GM21367 (cell line): ENCODE data around the gene C21orf58.
A peak's percentile ranks its signal among the peaks of the same experiment; 100 is the strongest.

ENCODE experiments used
- ATAC-seq: cut with Tn5 transposase; IDR thresholded peaks from one replicate; pipeline ENCODE4 v1.9.1; 2021; ENCODE audit not compliant: unreplicated experiment

The C21orf58 gene

DNA sequence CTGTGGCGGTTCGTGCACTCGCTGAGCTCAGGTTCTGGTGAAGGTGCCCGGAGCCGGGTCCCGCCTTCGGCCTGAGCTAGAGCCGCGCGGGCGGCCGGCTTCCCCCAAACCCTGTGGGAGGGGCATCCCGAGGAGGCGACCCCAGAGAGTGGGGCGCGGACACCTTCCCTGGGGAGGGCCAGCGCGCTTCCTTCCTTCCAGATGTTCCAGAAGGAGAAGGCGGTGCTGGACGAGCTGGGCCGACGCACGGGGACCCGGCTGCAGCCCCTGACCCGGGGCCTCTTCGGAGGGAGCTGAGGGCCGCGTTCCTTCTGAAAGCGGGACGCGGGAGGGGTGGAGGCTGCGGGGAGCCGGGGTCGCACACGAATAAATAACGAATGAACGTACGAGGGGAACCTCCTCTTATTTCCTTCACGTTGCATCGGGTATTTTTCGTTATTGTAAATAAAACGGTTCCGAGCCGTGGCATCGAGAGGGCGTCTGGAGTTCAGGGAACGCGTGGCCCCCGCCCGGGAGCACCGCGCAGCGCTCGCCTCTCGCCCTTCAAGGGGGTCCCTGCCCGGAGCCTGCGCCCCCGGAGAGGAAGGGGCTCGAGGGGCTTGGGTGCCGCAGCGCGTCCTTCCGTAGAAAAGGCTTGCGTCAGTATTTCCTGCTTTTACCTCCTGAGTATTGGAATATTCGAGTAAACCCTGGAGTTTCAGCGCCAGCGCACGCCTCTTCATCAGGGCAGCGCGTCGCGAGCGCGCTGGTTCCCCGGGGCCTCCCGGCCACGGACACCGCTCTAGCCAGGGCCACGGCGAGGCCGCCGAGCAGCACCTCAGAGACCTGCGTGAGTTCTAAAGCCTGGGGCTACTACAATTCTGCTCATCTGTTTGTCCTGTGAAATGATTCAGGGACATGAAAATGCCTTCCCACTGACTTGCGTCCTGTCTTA, 26.1 kb downstream of the C21orf58 start:
- no peak for ATAC-seq

DNA sequence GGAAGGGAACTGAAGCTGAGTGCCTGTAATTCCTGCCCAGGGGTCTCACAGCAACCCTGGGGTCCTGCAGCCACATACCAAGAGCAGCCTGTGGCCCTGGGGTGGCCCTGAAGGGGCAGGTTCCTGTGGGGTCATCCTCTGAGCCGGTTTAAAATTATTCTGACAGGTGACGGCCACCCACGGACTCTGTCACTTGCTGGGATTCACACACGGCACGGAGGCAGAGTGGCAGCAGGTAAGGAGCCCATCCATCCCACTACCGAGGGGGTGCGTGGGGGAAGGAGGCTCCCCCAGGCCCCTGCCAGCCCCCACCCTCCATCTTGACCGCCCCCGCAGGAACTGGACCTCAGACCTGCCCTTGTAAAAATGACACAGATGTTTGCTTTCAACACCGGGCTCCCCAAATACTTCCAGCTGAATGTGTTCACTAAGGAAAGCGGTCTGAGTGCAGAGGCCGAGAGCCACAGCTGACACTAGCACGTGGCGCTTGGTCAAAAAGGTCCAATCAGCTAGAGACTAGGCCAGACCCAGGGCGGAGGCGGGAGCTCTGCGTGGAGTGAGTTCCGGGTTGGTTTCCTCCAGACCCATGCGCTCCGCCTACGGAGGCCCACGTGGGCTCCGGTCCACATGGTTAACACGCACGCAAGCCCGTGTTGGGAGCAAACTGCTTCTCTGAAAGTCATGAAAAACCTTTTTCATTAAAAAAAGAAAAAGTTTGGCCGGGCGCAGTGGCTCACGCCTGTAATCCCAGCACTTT, 27.5 kb downstream of the C21orf58 start:
- no peak for ATAC-seq

DNA sequence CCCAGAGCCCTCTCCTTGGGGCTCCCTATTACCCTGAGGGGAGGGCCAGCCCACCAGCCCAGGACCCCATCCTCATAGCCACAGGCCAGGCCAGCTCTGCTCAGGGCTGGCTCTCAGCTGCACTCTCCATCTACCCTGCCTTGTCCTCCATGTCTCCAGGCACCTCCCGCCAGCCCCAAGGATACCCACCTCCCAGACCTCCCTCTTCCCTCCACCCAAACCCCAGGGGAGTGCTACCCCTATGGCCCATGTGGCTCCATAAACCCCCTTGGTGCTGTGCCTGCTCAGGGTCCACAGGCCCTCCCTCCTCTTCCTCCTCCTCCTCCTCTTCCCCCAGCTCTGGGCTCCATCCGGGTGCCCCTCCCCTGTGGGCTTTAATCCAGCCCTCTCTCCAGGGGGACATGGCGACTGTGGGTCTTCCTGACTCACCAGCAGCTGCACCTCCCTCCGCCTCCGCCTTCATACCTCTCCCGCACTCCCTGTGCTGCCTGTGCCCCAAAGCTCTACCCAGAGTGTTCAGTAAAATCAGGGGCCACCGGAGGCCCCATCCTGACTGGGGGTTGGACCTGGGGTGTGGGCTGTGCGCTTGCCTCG, 28.4 kb downstream of the C21orf58 start:
- ATAC-seq, result no peak

DNA sequence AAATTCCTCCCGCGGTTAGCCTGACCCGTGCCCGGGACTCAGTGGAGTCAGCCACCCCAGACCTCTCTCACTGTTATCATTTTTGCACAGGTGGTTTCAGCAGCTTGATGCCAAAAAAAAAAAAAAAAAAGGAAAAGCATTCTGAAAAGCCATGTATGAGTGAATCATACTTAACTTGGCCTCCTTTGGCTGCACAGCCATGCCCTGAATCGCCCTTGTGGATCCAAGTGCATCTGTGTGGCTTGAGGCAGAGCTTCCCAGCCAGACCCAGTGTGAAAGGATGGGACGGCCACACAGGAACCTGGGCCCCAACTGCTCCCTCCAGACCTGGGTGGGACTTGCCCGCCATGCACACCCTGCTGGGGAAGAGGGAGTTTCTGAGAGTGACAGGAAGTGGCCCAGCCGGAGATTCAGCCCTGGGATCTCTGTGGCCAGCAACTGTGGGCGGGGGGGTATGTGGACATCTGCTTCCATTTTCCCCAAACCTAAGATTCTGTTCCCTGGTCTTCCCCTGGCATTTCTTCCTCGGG, 29.0 kb downstream of the C21orf58 start:
- ATAC-seq, result no peak

DNA sequence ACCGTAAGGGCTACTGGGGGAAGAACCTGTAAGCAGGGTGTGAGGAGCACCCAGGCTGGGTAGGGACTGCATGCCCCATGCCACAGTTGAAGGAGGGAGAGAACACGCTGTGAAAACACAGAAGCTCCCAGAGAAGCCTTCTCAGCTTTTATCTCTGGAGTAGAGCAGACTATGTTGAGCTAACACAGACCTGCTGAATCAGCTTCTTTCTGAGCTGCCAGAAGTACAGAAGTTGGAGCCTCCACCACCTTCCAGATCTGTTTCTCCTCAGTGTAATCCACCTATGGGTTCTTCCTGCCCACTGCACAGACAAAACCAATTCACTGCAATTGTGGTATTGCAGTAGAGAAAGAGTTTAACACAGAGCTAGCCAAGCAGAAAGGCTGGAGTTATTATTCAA, 32.1 kb downstream of the C21orf58 start:
- ATAC-seq, result no peak

DNA sequence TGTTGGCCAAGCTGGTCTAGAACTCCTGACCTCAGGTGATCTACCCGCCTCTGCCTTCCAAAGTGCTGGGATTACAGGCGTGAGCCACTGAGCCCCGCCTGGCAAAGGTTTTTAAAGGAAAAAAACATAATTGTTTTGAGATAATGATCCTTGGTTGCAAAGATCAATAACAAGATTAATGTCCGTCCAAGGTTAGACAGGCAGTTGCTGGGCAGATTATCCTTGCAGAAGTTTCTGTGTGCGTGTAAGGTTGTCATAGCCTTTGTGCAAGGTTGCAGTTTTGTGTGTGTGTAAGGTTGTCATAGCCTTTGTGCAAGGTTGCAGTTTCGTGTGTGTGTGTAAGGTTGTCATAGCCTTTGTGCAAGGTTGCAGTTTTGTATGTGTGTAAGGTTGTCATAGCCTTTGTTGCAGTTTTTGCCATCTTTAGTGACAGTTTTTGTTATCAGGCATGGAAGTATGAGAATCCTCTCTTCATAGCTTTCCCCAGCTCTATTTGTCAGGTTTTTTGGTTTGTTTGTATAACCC, 34.0 kb downstream of the C21orf58 start:
- ATAC-seq, result no peak

DNA sequence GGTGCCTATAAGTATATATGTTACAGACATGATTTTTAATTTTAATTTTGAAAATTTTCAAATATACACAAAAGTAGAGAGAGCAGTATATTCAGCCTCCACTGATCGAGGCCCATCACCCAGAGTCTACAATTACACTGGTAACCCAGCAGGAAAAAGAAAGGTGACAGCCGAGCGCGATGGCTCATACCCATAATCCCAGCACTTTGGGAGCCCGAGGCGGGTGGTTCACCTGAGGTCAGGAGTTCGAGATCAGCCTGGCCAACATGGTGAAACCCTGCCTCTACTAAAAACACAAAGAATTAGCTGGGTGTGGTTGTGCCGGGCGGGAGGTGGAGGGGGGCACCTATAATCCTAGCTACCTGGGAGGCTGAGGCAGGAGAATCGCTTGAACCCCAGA, 36.1 kb downstream of the C21orf58 start:
- no peak for ATAC-seq

DNA sequence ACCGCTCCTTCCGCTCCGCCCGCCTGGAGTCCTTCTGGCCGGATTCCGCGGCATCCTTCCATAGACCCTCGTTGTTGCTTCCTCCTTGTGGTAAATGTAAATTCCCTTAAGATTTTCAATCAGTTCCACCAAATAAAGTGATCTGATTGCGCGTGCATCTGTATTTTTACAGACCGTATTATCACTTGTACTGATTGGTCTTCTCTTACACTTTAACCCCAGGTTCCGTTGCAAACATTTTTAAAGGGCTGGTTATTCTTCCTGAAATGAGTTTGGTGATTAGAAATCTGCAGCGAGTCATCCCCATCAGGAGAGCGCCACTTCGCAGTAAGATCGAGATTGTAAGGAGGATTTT, 37.0 kb downstream of the C21orf58 start:
- ATAC-seq, result no peak

DNA sequence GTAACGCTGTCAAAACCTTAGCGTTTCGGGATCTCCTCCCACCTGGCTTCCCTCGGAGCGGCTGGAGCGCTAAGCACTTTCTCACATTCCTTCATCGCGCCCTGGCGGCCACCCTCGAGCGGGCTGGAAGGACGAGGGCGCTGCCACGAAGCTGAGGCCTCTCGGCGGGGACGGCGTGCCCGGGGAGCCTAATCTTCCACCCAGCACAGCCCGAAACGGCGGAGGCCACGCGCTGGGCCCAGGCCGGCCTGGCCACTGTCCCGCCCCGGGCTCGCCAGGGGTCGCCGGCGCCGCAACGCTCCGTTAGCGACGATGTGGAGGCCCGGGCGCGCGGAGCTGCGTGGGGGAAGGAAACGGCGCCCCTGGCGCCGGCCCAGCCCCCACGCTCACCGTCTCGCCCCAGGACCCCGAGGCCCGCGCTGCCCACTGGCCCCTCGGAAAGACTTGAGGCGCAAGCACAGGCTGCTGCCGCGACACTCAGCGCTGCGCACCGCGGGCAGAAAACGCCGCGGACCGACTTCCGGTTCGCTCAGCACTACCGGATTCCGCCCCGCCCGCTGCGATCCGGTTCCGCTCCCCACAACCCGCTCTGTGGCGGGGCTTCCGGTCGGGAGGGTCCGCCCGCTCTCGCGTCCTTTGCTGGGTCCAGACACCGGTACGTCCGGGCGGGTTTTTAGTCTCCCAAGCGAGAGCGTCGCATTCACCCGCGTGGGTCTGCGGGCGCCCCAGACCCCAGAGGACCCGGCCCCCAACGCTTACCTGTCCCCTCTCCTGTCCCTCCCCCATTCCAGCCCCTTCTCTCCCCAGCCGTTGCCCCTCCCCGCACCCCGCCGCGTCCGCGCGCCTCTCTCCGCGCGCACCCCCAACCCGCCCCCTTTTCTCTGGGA, 37.7 kb downstream of the C21orf58 start, which contains the start of gene YBEY:
TSS of gene YBEY (plus strand) at position 582 of the 887 bp plus-strand sequence. CDS start 572 bp downstream, outside the sequence.
- peak; percentile 73 for ATAC-seq

DNA sequence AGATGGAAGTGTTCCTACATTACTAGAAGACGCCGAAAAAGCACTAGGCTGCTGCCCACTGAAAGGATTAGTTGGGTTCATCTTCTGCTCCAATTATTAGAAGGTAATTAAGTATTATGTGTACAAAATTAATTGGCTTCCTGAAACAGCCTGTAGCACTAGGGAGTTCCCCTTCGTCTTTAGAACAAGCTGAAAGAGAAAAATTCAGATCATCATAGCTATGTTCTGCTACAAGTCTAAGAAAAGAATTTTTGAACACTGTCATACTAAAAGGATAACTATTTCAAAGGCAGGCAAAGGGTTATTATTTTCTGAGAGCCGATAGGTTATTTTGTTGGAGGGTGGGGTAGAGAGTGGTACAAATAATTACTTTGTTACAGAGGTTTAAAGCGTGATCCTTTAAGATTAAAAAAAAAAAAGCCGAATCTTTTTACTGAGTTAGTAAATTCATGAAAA, 38.4 kb downstream of the C21orf58 start, which contains the start of gene MCM3AP:
TSS of gene MCM3AP (minus strand) at position 406 of the 456 bp plus-strand sequence. CDS start at position 81, 325 bp downstream.
- no peak for ATAC-seq

DNA sequence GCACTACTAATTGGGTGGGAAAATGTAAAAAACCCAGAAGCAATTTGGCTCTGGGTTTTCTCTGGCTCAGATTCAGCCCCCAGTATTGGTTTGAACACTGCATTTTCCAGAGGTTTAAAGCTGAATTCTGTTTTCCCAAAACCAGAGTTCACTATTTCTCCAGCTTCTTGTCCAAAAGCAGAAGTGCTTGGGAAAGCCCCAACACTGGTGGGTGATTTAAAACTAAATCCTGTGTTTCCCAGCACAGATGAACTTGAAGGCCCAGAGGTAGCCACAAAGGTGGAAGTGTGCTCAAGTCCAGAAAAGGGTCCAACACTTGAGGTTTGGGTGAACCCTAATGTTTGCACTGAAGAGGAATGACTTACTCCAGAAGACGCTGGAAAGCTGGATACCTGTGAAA, 38.9 kb downstream of the C21orf58 start:
- ATAC-seq, result no peak

DNA sequence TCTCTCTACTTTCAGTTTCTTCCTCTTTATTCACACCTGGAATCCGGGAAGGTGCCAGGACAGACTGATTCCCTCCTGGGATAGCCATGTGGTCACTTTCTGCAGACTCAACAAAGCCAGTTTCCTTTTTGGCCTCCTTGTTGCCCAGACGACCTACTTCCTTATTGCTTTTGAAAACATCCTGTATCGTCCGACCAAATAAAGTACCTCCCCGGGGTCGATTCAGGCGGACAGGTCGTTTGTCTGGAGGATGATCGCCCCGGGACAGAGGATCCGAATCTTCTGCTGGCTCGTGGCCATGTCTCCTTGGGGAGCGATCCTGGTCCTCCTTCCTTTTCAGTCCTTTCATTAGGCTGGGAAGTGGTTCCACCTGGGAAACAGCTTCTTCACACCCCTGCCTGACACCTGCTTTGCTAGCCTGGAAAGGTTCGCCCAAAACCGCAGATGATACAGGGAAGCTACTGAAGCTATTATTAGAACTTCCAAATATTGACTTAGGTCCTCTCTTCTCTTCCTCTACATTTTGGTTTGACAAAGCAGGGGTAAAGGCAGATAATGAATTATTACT, 39.5 kb downstream of the C21orf58 start:
- ATAC-seq, result no peak

DNA sequence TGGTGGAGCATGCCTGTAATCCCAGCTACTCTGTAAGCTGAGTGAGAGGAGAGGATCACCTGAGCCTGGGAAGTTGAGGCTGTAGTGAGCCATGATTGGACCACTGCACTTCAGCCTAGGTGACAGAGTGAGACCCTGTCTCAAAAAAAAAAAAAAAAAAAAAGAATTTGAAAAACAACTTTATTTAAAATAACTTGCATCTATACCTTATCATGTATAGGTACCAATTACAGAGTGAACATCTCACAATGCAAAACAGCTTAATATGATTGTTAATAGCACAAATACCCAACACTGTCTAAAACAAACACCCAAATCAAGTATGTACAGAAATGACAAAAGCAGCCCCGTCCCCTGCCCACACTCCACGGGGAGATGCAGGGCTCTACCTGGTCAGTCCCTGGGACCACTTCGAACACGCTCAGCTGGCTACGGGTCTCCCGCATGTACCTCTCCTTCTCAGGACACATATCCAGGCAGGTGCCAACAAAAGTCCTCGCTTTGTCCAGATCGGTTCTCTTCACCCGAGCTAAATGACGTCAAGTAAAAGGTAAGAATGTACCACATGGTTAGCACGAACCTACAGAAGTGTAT, 48.8 kb downstream of the C21orf58 start:
- no peak for ATAC-seq

DNA sequence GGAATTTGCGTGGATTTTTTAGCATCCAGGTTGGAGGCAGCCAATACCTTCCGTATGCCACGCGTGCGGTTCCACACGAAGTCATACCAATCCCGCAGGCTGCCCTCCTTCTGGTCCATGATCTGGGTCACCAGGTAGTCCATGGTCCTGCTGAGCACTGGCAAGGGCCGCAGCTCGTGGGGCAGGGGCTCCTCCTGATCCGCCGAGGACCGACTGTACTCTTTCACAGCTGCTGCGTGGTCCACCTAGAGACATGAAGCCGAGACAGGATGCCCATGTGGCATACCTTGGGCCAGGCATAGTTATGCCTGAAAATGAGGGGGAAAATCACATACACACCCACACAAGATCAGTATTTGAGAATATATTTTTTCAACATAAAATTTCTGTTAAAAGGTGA, 50.3 kb downstream of the C21orf58 start:
- ATAC-seq, result no peak

DNA sequence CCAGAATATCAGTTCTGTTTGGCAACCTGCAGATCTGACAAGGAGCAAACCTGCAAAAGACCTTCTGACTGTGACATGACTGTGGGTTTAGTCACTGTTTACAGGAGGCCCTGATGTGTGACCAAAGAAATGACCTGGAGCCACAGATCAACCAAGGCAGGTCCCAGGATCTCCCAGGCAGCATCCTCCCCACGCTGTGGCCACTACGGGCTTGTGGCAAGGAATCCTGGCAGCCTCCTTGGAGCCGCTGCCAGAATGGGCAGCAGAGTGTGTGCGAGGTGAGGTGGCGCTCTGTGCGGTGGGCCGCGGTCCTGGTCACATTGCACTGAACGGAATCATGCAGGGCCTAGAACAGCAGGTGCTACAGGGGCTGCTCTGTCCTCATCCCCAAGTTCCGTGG, 54.2 kb downstream of the C21orf58 start:
- no peak for ATAC-seq

DNA sequence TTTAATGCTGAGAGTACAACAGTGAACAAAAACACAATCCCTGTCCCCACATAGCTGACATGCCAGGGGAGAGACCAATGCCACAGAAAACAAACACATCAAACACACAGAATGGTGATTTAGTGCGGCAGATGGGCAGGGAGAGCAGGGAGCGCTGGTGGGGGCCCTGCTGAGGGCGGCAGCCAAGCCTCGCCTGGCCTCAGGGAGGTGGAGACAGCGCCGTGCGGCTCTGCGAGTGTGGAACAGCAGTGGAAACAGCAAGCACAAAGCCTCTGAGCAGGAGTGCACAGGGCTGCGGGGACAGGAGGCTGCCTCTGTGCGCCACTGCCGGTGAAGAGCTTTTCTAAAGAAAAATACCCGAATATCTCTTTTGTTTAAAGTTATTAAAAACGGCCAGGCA, 55.3 kb downstream of the C21orf58 start:
- no peak for ATAC-seq

DNA sequence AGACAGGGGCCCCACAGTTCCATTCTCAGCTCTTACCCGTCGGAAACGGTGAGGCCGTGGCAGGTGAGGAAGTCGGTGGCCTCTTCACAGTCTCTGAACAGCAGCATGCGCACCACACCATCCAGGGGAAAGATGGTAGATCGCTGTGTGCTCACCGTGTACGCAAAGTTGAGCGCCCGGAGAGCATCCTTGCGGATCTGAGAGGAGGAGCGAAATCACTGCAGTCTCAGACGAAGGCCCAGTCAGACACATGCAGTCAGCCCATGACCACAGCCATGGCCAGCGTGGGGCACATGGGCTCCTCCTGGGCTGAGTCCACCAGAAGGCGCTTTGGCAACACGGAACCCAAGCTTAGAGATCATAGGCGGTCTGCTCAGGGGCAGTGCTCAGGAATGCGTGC, 56.7 kb downstream of the C21orf58 start:
- no peak for ATAC-seq

DNA sequence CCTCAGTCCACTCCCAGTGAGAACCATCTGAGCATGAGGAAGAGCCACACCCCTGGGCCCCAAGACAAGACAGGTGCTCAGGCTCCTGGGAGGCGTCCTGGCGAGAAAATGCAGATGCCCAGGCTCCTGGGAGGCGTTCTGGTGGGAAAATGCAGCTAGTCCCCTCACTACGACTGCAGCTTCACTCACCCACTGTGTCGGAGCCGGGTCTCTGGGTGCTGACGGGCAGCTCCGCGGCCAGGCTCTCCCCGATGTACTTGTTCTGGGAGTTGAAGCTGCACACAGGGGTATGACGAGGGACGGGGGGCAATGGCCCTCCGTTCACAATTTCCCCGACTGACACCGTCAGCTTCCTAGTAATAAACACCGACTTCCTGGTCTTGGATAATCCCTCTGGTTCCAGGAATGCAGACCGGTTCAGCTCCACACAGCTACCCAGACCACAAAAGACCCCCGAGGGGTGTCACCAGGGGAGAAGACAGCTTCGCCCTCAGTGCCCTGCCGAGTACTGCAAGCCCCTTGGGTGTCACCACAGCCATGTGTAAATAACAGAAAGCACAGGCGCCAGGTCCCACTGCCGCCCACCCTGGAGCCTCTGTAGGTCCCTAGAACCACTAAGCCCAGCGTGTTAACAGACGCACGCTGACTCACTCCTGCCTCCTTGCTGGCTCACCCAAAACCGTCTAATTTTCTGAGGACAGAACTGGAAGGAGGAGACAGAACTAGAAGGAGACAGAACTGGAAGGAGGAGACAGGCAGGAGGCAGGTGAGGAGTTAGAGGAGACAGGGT, 57.7 kb downstream of the C21orf58 start:
- ATAC-seq, result no peak
